ENCODE results near the gene ERMN.

- no peak for TF ChIP-seq MAX (IDR thresholded peaks at IDR 0.05)
- TF ChIP-seq ZBTB1 (CRISPR knock-in tag; IDR thresholded peaks at IDR 0.05; ENCODE audit: borderline replicate concordance), result no peak
- no peak for TF ChIP-seq MLX (CRISPR knock-in tag; IDR thresholded peaks at IDR 0.05)
- TF ChIP-seq NR2F2 (IDR thresholded peaks at IDR 0.05; ENCODE audit: borderline replicate concordance, low read depth), result no peak
- no peak for TF ChIP-seq ZBTB38 (CRISPR knock-in tag; IDR thresholded peaks at IDR 0.05)
- TF ChIP-seq EP300 (IDR thresholded peaks at IDR 0.05; ENCODE audit: low read depth in 2 of 2, low read length in 2 of 2), result no peak
- TF ChIP-seq EP300 (CRISPR knock-in tag; IDR thresholded peaks at IDR 0.05; ENCODE audit: borderline replicate concordance), result no peak
- no peak for TF ChIP-seq CEBPB (IDR thresholded peaks at IDR 0.05; ENCODE audit: borderline replicate concordance, low read depth, low read length)
- no peak for TF ChIP-seq EZH2 (conservative IDR thresholded peaks at IDR 0.05; ENCODE audit: low read depth, low read length)
- TF ChIP-seq MZF1 (CRISPR knock-in tag; IDR thresholded peaks at IDR 0.05; ENCODE audit: borderline replicate concordance), result no peak
- TF ChIP-seq CREB1 (IDR thresholded peaks at IDR 0.05), result no peak
- no peak for TF ChIP-seq CREB1 (CRISPR knock-in tag; IDR thresholded peaks at IDR 0.05)
- TF ChIP-seq UBTF (CRISPR knock-in tag; IDR thresholded peaks at IDR 0.05), result no peak
- TF ChIP-seq NR3C1 (CRISPR knock-in tag; IDR thresholded peaks at IDR 0.05), result no peak
- no peak for TF ChIP-seq ZNF614 (CRISPR knock-in tag; IDR thresholded peaks at IDR 0.05; ENCODE audit: borderline replicate concordance)
Observed at GRCh38 chr2:157361526-157361925, 35.9 kb upstream of the ERMN start.
